Activated CD4-positive, CD25-positive, alpha-beta regulatory T cell (primary cell): ENCODE data around the gene PGM5.

ENCODE experiments used
- DNase-seq, 4 experiments: peaks; one replicate each; lab custom pipeline; 2025; lab: John Stamatoyannopoulos, UW

The PGM5 gene

GRCh38 chr9:68496356-68496755 lies 139.9 kb downstream of the PGM5 start:
- DNase-seq = no peak

- no peak for DNase-seq
Measured at GRCh38 chr9:68497629-68498028, 141.2 kb downstream of the PGM5 start.

- DNase-seq = no peak
Measured at GRCh38 chr9:68498816-68499215, 142.4 kb downstream of the PGM5 start.

GRCh38 chr9:68500457-68501381 lies 144.3 kb downstream of the PGM5 start:
- DNase-seq = no peak

- no peak for DNase-seq
Measured at GRCh38 chr9:68502279-68502678, 145.9 kb downstream of the PGM5 start.

GRCh38 chr9:68505681-68506409 lies 149.4 kb downstream of the PGM5 start:
- DNase-seq = no peak

- DNase-seq = no peak
Measured at GRCh38 chr9:68506551-68506950, 150.1 kb downstream of the PGM5 start.

GRCh38 chr9:68507130-68507805 lies 150.9 kb downstream of the PGM5 start:
- DNase-seq = no peak

GRCh38 chr9:68507806-68508145 lies 151.4 kb downstream of the PGM5 start:
- no peak for DNase-seq

- DNase-seq = no peak
Measured at GRCh38 chr9:68508547-68508946, 152.1 kb downstream of the PGM5 start.

- DNase-seq = no peak
Measured at GRCh38 chr9:68509689-68510088, 153.3 kb downstream of the PGM5 start.

- DNase-seq = no peak
Measured at GRCh38 chr9:68513385-68513784, 157.0 kb downstream of the PGM5 start.

GRCh38 chr9:68513981-68514380 lies 157.6 kb downstream of the PGM5 start:
- no peak for DNase-seq

GRCh38 chr9:68515326-68516017 lies 159.1 kb downstream of the PGM5 start:
- no peak for DNase-seq

GRCh38 chr9:68522131-68522530 lies 165.7 kb downstream of the PGM5 start:
- no peak for DNase-seq

GRCh38 chr9:68522954-68523353 lies 166.5 kb downstream of the PGM5 start:
- no peak for DNase-seq

GRCh38 chr9:68523367-68523936 lies 167.0 kb downstream of the PGM5 start:
- no peak for DNase-seq

GRCh38 chr9:68530618-68531017 lies 174.2 kb downstream of the PGM5 start:
- DNase-seq = no peak

- no peak for DNase-seq
Measured at GRCh38 chr9:68532131-68532530, 175.7 kb downstream of the PGM5 start.

- no peak for DNase-seq
Measured at GRCh38 chr9:68533678-68534077, 177.3 kb downstream of the PGM5 start.

- DNase-seq = no peak
Measured at GRCh38 chr9:68536876-68537615, 180.6 kb downstream of the PGM5 start.
